DLD1 (cell line): ENCODE data around the gene SETD6.
"Not testable (repeated sequence)": the region's sequence is repeated elsewhere in the genome, so short reads cannot be mapped to it uniquely, and the experiment has no call there.

Experiments used
- in situ Hi-C: cut with HindIII; loops from 2 replicates; pipeline ENCODE4 v1.10.0; 2017; ENCODE audit warnings: low sequenced_read_pairs

Gene SETD6, protein sequence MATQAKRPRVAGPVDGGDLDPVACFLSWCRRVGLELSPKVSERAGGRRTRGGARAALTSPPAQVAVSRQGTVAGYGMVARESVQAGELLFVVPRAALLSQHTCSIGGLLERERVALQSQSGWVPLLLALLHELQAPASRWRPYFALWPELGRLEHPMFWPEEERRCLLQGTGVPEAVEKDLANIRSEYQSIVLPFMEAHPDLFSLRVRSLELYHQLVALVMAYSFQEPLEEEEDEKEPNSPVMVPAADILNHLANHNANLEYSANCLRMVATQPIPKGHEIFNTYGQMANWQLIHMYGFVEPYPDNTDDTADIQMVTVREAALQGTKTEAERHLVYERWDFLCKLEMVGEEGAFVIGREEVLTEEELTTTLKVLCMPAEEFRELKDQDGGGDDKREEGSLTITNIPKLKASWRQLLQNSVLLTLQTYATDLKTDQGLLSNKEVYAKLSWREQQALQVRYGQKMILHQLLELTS

GRCh38 chr16:58515125-58515870 lies at the start of gene SETD6:
SETD6 (plus strand) TSS chr16:58515517; CDS start chr16:58515538, 21 bp downstream.
- in situ Hi-C loops = no loop called here

DNA sequence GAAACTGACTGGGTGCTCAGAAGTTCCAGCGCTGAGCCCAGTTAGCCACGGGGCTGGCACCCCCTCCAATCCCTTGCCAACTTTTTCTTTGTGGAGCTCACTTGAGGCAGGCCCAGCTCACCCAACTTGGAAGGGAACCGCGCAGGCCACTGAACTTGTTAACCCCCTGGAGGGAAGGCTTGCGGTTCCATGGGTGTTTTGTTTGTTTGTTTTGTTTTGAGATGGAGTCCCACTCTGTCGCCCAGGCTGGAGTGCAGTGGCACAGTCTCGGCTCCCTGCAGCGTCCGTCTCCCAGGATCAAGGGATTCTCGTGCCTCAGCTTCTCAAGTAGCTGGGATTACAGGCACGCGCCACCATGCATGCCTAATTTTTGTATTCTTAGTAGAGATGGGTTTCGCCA lies 49.5 kb upstream of the SETD6 start:
- in situ Hi-C loops = no loop called here

GRCh38 chr16:58466396-58466795 lies 48.9 kb upstream of the SETD6 start:
- in situ Hi-C loops = no loop called here

DNA sequence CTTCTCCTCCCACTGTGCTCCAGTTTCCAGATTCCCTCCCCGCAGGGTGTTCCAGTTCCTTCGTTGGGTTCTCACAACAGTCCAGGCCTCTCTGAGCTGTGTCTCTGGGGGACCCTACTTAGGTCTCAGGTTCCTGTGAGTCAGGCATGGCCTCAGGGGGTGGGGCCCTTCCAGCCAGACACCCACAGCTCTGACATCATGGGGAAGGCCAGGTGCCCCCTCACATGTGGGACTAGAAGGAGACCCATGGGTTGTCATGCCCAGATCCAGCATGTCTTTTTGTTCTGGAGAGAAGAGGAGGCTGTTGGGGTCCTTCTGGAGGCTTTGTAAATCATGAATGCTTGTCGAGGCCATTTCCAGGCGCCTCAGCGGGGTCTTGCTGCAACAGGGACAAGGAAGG lies 47.4 kb upstream of the SETD6 start:
- in situ Hi-C loops = no loop called here

- in situ Hi-C loops = no loop called here
These were observed 43.9 kb upstream of the SETD6 start for GRCh38 chr16:58471209-58471975.

- in situ Hi-C loops = no loop called here
These were observed 43.1 kb upstream of the SETD6 start for GRCh38 chr16:58472266-58472665.

DNA sequence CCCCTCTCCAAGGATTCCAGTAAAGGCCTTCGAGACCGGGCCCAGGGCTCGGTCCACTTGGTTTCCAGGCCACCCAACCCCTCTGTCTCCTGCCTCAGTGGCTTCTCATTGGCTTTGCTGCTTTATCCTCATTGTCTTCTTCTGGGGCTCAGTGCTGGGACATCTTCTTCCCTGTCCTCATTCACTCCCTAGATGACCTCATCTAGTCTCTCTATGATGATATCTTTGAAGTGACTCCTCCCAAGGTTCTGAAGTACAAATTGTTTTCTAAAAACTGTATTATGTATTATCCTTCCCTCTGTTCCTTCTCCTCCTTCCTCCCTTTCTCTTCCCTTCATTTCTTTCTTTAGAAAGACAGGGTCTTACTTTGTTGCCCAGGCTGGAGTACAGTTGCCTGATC lies 42.5 kb upstream of the SETD6 start:
- in situ Hi-C loops = no loop called here

DNA sequence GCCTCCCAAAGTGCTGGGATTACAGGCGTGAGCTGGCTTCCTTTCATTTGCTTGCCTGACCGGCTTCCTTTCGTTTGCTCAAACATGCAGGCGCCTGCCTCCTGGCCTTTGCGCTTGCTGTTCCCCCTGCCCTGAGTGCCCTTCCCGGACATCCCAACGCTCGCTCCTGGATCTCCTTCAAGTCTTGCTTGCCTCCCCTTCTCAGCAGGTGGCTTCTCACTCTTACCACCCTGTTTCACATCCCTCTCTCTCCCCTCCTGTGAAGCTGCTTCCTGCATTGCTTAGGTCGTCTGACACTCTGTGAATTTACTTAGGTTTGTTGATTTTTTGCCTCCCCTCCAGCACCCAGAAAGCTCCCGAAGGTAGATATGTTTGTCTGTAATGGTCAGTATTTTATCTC lies 41.0 kb upstream of the SETD6 start:
- in situ Hi-C loops = no loop called here

DNA sequence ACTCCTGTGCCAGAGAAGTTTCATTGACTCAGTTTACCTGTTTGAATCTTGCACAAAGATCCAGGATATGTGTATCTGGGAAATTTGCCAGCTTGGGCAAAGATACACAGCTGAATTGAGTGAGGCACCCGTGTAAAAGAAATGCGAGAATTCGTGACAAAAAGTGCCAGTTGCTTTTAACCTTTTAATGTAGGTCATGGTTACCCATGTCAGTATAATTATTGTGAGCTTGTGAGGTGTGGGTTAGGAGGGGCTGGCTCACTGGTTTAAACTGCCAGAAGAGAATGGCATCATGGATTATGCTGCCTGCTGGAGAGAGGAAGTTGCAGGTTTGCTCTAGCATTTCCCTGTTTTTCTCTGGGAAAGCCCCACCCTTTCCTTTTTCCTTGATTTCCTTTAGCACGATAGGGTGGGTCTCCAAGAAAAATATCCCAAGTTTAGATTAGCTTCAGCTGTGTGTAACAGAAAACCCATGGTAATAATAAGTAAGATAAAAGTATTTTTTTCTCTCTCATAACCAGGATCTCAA lies 40.2 kb upstream of the SETD6 start:
- in situ Hi-C loops = no loop called here

DNA sequence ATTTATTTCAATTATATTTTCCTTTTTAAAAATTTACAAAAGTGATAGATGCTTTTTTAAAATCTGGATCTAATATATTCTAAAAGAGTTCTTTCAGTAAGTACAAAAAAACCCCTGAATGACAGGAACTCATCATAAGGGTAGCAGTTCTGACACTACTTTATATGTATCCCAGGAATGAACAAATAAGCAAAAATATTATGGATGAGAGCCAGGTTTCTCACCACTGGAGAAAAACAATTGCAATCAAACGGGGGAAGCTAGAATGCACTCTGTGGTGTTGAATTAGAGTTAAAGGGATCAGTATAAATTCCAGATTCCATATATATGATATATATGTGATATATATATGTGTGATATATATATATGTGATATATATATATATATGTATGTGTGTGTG lies 38.5 kb upstream of the SETD6 start:
- in situ Hi-C loops = no loop called here

DNA sequence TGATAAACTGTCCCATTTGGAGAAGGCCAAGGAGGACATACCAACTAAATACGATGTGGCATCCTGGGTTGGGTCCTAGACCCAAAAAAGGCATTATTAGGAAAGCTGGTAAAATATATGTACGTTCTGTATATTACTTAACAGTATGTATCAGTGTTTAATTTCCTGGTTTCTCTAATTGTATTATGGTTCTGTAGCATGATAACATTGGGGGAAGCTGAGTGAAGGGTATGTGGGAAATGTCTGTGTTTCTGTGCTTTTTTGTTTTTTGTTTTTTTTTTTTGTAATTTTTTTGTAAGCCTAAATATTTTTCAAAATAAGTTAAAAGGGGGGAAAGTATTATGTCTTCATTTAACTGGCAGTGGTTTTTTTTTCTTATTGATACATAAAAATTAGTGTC lies 36.9 kb upstream of the SETD6 start:
- in situ Hi-C loops = no loop called here

DNA sequence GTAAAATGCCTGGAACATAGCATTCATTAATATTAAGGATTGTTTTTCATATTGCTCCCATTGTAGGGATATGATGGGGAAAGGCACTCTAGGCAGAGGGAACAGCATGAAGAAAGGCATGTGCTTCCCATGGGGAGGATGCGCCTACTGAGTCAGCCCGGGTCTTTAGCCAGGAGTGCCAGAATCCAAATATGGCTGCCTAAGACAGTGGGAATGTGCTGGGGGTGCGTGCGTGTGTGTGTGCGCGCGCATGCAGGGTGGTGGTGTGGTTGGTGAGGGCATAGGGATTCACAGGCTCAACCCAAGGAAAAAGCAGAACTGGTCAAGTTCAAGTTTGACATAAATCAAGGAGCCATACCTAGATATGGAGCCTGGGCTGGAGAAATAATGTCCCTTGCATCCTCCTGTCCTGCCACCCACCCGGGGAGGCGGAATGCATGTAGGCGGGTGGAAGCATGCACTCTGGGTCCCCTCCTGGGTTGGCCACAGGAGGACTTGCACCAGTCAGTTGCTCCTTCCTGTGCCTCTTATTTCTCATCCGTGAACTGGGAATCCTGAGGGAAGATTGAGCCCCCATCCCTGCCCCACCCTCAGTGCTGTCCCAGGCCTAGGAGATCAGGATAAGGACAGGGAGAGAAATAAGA lies 34.0 kb upstream of the SETD6 start:
- in situ Hi-C loops = no loop called here

DNA sequence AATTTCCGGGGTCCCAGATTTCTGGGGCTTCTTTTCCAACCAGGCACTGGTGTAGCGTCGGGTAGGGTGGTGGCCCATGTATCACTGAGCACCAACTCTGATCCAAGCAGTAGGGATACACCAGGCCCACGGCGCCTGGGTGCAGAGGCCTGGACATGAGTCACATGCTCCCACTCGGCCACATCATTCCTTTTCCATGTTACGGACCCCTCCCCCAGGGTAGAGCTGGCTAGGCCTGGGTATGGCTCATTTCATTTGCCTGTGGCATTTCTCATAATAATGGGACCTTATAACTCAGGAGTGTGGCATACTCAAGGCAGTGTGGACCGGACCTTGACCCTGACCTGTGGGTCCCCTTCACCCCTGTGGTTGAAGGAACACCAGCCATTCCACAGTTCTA lies 33.4 kb upstream of the SETD6 start:
- in situ Hi-C loops = no loop called here

- in situ Hi-C loops = no loop called here
These were observed 30.0 kb upstream of the SETD6 start for GRCh38 chr16:58485184-58485887.

DNA sequence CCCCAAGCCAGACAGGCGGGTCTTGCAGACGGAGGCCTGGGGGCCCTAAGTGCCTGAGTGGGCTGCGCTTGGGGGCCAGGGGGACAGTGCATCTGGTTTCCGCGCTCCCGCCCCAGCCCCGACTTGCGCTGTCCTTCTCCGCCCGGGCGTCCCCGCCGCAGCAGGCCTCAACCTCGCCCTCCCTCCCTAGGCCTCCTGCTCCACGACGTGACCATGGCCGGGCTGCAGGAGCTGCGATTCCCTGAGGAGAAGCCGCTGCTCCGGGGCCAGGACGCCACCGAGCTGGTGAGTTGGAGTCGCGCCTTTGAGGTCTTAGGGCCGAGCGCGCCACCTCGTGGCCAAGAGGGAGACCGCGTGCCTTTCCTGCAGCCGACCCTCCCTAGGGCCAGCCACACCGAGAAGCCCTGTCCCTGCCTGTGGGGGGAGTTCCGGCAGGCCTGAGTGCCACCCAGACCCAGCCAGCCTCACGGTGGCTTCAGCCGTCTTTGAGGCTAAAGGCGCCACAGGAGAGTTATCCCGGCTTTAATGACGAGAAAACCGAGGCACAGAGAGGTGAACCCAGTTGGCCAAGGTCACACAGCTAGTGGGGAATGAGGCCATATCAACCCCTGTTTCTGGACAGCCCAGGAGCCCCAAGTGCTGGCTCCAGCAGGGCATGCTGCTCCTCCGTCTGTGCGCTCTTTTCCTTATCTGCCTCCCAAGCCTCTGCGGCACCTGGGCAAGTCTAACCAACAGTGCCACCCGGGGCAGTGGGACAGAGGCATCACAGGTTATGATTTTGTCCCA lies 27.6 kb upstream of the SETD6 start:
- in situ Hi-C loops = no loop called here

GRCh38 chr16:58488531-58488930 lies 26.8 kb upstream of the SETD6 start:
- in situ Hi-C loops = no loop called here

- in situ Hi-C loops = no loop called here
These were observed 25.3 kb upstream of the SETD6 start for GRCh38 chr16:58490065-58490464.

GRCh38 chr16:58490539-58490938 lies 24.8 kb upstream of the SETD6 start:
- in situ Hi-C loops = not testable (repeated sequence)

GRCh38 chr16:58492066-58492465 lies 23.3 kb upstream of the SETD6 start:
- in situ Hi-C loops = no loop called here
